Measurements from ENCODE around the gene TMSB15B.
"Not testable (repeated sequence)": the region's sequence is repeated elsewhere in the genome, so short reads cannot be mapped to it uniquely, and the experiment has no call there.

The TMSB15B gene

GRCh38 chrX:103962411-103963278 is at the start of gene TMSB15B:
Gene TMSB15B, plus strand, starts transcription at chrX:103962627.
- not testable (repeated sequence) for DNase-seq (ENCODE audit: low spot score)

- no peak for DNase-seq (ENCODE audit: low spot score)
Observed at GRCh38 chrX:103913356-103914020, 48.9 kb upstream of the TMSB15B start.

- peak; percentile 62 for DNase-seq (ENCODE audit: low spot score)
Observed at GRCh38 chrX:103918050-103918449, 44.4 kb upstream of the TMSB15B start.

GRCh38 chrX:103918571-103919269 is 43.7 kb upstream of the TMSB15B start:
- peak; percentile 72 for DNase-seq (ENCODE audit: low spot score)

- peak; percentile 8 for DNase-seq (ENCODE audit: low spot score)
Observed at GRCh38 chrX:103919270-103919637, 43.2 kb upstream of the TMSB15B start.

- DNase-seq (ENCODE audit: low spot score): not testable (repeated sequence)
Observed at GRCh38 chrX:103920515-103920914, 41.9 kb upstream of the TMSB15B start.

GRCh38 chrX:103927030-103927429 is 35.4 kb upstream of the TMSB15B start:
- no peak for DNase-seq (ENCODE audit: low spot score)

- no peak for DNase-seq (ENCODE audit: low spot score)
Observed at GRCh38 chrX:103927633-103928032, 34.8 kb upstream of the TMSB15B start.

GRCh38 chrX:103932133-103932532 is 30.3 kb upstream of the TMSB15B start:
- no peak for DNase-seq (ENCODE audit: low spot score)

GRCh38 chrX:103940257-103940656 is 22.2 kb upstream of the TMSB15B start:
- DNase-seq (ENCODE audit: low spot score): not testable (repeated sequence)

GRCh38 chrX:103941201-103941975 is 21.0 kb upstream of the TMSB15B start:
- DNase-seq (ENCODE audit: low spot score): peak; percentile 42

GRCh38 chrX:103949506-103949905 is 12.9 kb upstream of the TMSB15B start:
- DNase-seq (ENCODE audit: low spot score): no peak

GRCh38 chrX:103953353-103953752 is 9.1 kb upstream of the TMSB15B start:
- no peak for DNase-seq (ENCODE audit: low spot score)

- DNase-seq (ENCODE audit: low spot score): no peak
Observed at GRCh38 chrX:103954259-103954658, 8.2 kb upstream of the TMSB15B start.

GRCh38 chrX:103960599-103960998 is 1.8 kb upstream of the TMSB15B start:
- not testable (repeated sequence) for DNase-seq (ENCODE audit: low spot score)

- DNase-seq (ENCODE audit: low spot score): not testable (repeated sequence)
Observed at GRCh38 chrX:103983508-103983907, 21.1 kb downstream of the TMSB15B start.

GRCh38 chrX:103999234-103999633 is 36.8 kb downstream of the TMSB15B start:
- DNase-seq (ENCODE audit: low spot score): no peak

GRCh38 chrX:104008831-104009230 is 46.4 kb downstream of the TMSB15B start:
- no peak for DNase-seq (ENCODE audit: low spot score)

GRCh38 chrX:104013158-104013557 is 50.7 kb downstream of the TMSB15B start:
- no peak for DNase-seq (ENCODE audit: low spot score)

- DNase-seq (ENCODE audit: low spot score): no peak
Observed at GRCh38 chrX:104013606-104014005, 51.2 kb downstream of the TMSB15B start, which contains the start of gene H2BW1. Gene H2BW1, minus strand, starts transcription at chrX:104013708. Its CDS starts 132 bp downstream, at chrX:104013576.

GRCh38 chrX:104015576-104015975 is 53.1 kb downstream of the TMSB15B start:
- DNase-seq (ENCODE audit: low spot score): not testable (repeated sequence)

All from Ammon's horn (tissue), 1 donor.